HFFc6 (cell line): ENCODE results near the gene CITED4. TPM values are rescaled to one million over a fixed set of nuclear protein-coding genes. Genes with fewer than 3 reads are reported as not detected.

Source experiments
- DNase-seq: peaks from one replicate; pipeline ENCODE4 v3.0.0-alpha.2; 2018
- H3K27ac Mint-ChIP-seq: 2 replicates; pipeline ENCODE4 v1.8.0; 2020; ENCODE audit warnings: mild to moderate bottlenecking, mixed read lengths
- H3K27me3 Mint-ChIP-seq: 2 replicates; pipeline ENCODE4 v1.8.0; 2021; ENCODE audit warnings: mild to moderate bottlenecking, moderate library complexity, mixed read lengths; ENCODE audit not compliant: insufficient read depth
- H3K36me3 Mint-ChIP-seq: 2 replicates; pipeline ENCODE4 v1.8.0; 2021; ENCODE audit warnings: low read depth, mixed read lengths
- H3K4me1 Mint-ChIP-seq: 2 replicates; pipeline ENCODE4 v1.8.0; 2020; ENCODE audit warnings: low read depth, mixed read lengths
- H3K4me3 Mint-ChIP-seq: 2 replicates; pipeline ENCODE4 v1.8.0; 2020; ENCODE audit warnings: mild to moderate bottlenecking, moderate library complexity, mixed read lengths
- H3K9me3 Mint-ChIP-seq: 2 replicates; pipeline ENCODE4 v1.8.0; 2020; ENCODE audit warnings: mild to moderate bottlenecking, mixed read lengths
- CTCF ChIP-seq: fragments of 200-600 bp; sonication (generic); IDR thresholded peaks from 2 replicates; pipeline ENCODE4 v1.5.0; 2021; ENCODE audit warnings: antibody characterized with exemption, mild to moderate bottlenecking
- total RNA-seq, 6 experiments: library from RNA; stranded (reverse); fragmentation: NEBNext Ultra II Directional; extraction: Animal tissue kit (Norgen Biotek cat#: 25700); gene quantifications; 2 replicates in 1 of 6; 3 replicates in 5 of 6; pipeline ENCODE4 v1.2.3, GENCODE V29; 2021

Gene CITED4
- total RNA-seq, 6 experiments from 2014 or later, result 1.7 to 5.3 (median 3.8) TPM

- no peak for TF ChIP-seq CTCF
- H3K27ac Mint-ChIP-seq, result peak overlapping the region; percentile 36; the same call in 1 of the 2 replicates
- DNase-seq, result peak; percentile 39
- H3K27me3 Mint-ChIP-seq, result peaks cover 20% of the 10 kb centered on the region
- peaks cover 19% of the 10 kb centered on the region for H3K4me1 Mint-ChIP-seq
- H3K9me3 Mint-ChIP-seq, result no peaks in the 10 kb centered on the region
- no peaks in the 10 kb centered on the region for H3K36me3 Mint-ChIP-seq
- H3K4me3 Mint-ChIP-seq, result no peak overlapping the region
These were observed 37.4 kb downstream of the CITED4 start for GRCh38 chr1:40824591-40825434.

DNA sequence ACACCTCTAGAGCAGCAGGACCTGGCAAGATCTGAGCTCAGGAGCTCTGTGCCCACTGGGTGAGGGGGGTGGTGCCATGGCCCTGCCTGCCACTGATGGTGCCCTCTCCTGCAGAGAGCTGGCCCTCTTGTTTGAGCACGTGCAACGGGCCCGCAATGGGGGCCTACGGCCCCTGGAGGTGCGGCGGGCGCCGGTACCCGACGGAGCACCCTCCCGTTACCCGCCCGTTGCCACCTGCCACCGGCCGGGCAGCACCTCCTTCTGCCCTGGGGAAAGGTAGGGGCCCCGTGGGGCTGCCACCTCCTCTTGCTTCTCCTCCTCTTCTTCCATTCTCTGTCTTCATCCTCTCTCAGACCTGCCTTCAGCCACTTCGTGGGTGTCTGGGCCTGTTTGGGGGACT, 38.2 kb downstream of the CITED4 start:
- H3K36me3 Mint-ChIP-seq, result no peaks in the 10 kb centered on the region
- DNase-seq, result no peak
- no peaks in the 10 kb centered on the region for H3K9me3 Mint-ChIP-seq
- no peak overlapping the region for H3K4me3 Mint-ChIP-seq
- H3K4me1 Mint-ChIP-seq, result peaks cover 19% of the 10 kb centered on the region
- H3K27me3 Mint-ChIP-seq, result peaks cover 15% of the 10 kb centered on the region
- no peak overlapping the region for H3K27ac Mint-ChIP-seq
- no peak for TF ChIP-seq CTCF

- peaks cover 19% of the 10 kb centered on the region for H3K4me1 Mint-ChIP-seq
- H3K9me3 Mint-ChIP-seq, result no peaks in the 10 kb centered on the region
- no peaks in the 10 kb centered on the region for H3K36me3 Mint-ChIP-seq
- DNase-seq, result no peak
- H3K27me3 Mint-ChIP-seq, result peaks cover 13% of the 10 kb centered on the region
- no peak overlapping the region for H3K27ac Mint-ChIP-seq
- TF ChIP-seq CTCF, result no peak
- no peak overlapping the region for H3K4me3 Mint-ChIP-seq
These were observed 38.8 kb downstream of the CITED4 start for GRCh38 chr1:40823345-40823744.

- Mint-ChIP-seq H3K4me1 (peaks cover 19% of the 10 kb centered on the region), H3K27ac (no peak overlapping the region), H3K27me3 (peaks cover 16% of the 10 kb centered on the region), H3K4me3 (no peak overlapping the region), H3K36me3 (no peaks in the 10 kb centered on the region), H3K9me3 (no peaks in the 10 kb centered on the region)
- no peak for TF ChIP-seq CTCF
- DNase-seq, result no peak
These were observed 39.3 kb downstream of the CITED4 start for GRCh38 chr1:40822890-40823289.

GRCh38 chr1:40820911-40821693, 41.1 kb downstream of the CITED4 start:
- DNase-seq, result no peak

More at GRCh38 chr1:40820911-40821693, 41.1 kb downstream of the CITED4 start:
- H3K27ac Mint-ChIP-seq, result no peak overlapping the region
- peaks cover 16% of the 10 kb centered on the region for H3K4me1 Mint-ChIP-seq
- TF ChIP-seq CTCF, result no peak
- H3K4me3 Mint-ChIP-seq, result no peak overlapping the region
- no peaks in the 10 kb centered on the region for H3K36me3 Mint-ChIP-seq
- H3K27me3 Mint-ChIP-seq, result peaks cover 28% of the 10 kb centered on the region
- H3K9me3 Mint-ChIP-seq, result no peaks in the 10 kb centered on the region
